Activated T-cell treated with anti-CD3 and anti-CD28 coated beads, Interleukin-2, amount 50 U/mL, for 48 hours (primary cell): ENCODE measurements around the gene NELFCD.
"Not testable (repeated sequence)": the region's sequence is repeated elsewhere in the genome, so short reads cannot be mapped to it uniquely, and the experiment has no call there.

ENCODE experiments used
- DNase-seq, 2 experiments: peaks; one replicate each; pipeline ENCODE4 v3.0.0-alpha.2; 2020

NELFCD gene, protein sequence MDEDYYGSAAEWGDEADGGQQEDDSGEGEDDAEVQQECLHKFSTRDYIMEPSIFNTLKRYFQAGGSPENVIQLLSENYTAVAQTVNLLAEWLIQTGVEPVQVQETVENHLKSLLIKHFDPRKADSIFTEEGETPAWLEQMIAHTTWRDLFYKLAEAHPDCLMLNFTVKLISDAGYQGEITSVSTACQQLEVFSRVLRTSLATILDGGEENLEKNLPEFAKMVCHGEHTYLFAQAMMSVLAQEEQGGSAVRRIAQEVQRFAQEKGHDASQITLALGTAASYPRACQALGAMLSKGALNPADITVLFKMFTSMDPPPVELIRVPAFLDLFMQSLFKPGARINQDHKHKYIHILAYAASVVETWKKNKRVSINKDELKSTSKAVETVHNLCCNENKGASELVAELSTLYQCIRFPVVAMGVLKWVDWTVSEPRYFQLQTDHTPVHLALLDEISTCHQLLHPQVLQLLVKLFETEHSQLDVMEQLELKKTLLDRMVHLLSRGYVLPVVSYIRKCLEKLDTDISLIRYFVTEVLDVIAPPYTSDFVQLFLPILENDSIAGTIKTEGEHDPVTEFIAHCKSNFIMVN

DNA sequence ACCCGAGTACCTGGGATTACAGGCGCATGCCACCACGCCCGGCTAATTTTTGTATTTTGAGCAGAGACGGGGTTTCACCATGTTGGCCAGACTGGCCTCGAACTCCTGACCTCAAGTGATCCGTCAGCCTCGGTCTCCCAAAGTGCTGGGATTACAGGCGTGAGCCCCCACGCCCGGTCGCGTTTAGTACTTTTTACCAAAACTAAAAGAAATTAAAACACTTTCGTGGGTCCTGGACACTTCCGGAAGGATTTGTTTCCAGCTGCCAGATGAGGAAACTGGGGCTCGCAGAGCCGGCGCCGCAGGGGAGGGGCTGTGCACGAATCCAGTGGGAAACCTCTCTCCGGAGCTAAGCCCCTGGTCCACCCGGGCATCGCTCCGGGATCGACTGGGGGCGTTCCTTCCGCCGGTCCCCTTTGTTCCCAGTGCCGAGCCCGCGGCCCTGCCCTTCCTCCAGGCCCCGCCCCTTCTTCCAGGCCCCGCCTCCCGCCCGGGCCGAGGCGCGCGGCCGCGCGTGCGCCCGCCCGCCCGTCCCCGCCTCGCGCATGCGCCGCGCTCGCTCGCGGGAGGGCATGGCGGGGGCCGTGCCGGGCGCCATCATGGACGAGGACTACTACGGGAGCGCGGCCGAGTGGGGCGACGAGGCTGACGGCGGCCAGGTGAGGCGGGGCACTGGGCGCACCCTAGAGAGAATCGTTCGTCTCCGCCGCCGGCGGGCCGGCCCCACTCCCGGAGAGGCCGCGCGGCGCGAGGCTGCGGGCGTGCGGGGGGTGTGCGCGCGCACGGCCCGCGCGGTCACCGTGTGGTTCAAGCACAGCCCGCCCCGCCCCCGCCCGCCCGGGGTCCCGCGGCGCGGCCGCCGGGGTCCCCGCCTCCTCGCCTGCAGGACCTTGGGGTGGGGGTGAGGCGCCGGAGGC is at the start of gene NELFCD:
Gene NELFCD, plus strand, starts transcription at position 546 of the 917 bp plus-strand sequence. Its CDS starts 54 bp downstream, at position 600.
- DNase-seq, result peak; percentile 92 to 94

DNA sequence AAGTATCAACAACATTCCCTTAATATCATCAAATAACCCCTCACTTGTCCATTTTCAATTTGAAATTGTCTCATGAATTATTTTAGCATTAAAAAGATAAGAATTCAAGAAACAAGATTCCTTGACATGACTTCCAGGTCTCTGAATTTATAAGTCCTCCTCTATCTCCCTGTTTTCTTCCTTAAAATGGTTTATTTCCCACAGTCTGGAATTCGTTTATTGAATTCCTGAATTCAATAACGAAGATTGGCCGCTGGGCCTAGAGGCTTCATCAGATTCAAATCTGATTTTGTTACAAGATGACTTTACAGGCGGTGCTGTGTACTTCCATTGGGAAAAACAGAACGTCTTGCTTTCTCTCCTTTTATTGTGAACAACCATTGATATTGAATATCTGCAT is 48.9 kb upstream of the NELFCD start:
- no peak for DNase-seq

DNA sequence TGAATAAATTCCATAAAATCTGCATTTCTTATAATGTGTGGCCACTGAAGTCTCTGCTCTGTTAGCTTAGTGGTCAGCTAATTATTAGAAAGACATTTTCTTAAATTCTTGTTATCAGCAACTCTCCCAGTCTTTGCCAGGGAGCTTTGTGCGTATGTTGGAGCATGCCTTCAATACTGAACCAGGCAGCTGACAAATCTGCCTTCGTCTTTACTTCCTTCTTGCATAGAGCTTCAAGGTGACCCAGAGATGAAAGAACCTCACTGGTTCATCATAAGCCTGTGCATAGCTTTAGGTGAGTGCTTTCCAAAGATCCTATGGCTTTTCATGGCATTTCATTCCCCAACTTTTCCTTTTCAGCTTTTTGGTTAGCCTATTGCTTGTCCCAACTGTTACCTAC is 43.0 kb upstream of the NELFCD start:
- DNase-seq, result no peak

DNA sequence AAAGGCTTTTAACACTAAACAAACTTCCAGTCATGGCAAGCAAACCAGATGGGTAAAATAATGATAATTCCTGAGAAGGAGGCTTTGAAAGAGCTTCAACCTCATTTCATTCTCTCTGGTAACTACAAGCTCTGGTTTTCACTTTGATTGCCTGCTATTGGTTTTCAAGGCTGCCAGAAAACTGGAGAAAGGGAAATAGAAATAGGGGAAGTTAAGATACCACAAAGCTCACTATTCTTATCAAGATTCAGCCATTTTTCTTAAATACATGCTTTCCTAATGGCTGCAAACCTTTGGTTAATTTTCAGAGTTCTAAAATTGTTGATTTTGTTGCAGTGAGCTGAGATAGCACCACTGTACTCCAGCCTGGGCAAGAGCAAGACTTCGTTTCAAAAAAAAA is 42.5 kb upstream of the NELFCD start:
- DNase-seq, result no peak

DNA sequence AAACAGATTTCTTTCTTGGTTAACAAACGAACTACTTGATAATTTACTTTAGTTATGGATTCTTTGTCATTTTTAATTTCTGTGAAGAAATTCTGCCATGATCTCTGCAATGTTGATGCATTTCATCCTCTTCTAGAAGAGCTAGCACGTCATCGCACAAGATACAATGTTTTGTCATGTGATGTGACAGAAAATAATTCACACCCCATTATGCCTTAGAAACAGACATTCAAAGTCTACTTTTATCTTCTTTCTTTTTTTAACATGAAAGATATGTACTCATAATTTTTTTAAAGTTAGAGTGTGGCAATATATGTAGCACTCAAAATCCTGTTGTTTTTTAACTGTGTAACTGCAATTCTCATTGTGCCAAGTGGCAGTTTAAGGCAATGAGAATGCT is 39.6 kb upstream of the NELFCD start:
- no peak for DNase-seq

DNA sequence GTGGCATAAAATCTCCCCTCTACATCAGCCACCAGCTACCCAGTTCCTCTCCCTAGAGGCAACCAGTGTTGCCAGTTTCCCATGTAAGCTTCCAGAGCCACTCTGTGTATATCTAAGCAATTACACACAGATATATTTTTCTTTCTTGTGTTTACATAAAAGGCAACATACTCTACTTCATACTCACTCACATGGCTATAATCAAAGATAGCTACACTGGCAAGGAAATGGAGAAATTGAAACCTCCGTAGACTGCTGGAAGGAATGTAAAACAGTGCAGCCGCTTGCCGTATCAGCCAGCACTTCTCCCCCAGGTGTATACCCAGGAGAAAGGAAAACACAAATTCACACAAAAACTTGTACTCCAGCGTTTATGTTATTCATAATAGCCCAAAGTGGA is 38.5 kb upstream of the NELFCD start:
- DNase-seq, result no peak

DNA sequence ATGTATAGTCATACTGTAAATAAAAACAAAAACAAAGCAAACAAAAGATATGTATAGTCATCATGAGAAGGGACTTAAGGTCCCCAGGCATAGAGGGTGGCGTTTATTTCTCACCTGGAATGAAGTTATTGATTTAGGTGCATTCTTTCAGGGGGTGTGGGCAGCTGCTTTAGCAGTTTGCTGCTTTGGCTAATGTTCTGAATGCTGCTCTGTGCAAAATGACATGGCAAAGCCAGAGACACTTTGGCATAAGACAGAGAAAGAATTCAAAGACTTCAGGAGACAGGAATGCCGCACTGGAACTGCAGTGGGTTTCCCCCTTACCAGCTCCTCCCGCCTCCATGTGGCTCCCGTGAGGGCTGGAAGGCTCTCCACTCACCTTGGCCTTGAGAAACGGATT is 36.4 kb upstream of the NELFCD start:
- no peak for DNase-seq

DNA sequence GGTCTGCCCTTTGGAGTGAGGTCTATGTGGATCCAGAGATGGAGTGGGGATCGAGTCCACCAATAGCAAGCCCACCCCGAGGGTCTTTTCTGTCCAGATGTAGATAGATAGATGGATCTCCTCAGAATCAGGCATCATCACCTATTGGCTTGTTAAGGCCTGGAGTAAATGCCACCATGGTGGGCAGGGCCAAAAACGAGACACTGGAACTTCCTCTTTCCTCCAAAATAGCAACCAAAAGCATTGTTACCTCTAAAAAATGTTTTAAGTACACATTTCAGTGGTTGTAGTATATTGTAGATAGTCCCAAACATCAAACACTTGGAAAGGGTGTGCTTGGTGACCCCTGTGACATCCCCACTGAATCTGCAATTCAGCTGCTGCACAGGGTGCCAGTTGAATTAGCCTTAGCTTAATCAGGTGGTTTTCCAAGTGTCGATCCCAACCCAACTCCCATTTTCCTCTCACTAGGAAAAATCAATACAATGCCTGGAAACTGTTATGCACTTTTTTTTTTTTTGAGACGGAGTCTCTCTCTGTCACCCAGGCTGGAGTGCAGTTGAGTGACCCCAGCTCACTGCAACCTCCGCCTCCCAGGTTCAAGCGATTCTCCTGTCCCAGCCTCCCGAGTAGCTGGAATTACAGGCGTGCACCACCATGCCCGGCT is 35.0 kb upstream of the NELFCD start:
- DNase-seq, result no peak

DNA sequence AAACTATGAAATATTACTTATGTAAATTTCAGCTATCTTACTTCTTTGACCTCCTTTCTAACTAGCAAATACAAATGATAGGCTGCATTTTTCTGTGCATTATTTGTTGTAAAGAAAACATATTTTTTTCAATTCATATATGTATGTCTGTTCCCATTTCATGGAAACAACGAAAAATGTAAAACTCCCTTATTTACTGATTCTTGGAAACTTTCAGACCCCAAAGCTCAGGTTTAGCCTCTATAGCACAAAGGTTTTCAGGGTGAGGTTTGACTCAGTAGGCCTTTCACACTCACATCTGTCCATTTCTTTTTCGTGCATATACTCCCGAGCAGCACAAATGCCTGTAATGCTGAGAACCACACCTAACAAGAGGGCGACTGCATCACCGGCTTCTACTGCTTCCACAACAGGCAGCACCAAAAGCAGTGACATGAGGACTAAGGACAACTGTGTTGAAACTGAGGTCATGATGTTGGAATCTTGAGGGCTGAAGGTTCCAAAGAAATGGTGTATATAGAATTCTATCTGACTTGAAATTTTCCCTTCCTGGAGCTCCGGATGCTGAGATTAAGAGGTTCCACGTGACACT is 33.2 kb upstream of the NELFCD start:
- DNase-seq, result not testable (repeated sequence)

DNA sequence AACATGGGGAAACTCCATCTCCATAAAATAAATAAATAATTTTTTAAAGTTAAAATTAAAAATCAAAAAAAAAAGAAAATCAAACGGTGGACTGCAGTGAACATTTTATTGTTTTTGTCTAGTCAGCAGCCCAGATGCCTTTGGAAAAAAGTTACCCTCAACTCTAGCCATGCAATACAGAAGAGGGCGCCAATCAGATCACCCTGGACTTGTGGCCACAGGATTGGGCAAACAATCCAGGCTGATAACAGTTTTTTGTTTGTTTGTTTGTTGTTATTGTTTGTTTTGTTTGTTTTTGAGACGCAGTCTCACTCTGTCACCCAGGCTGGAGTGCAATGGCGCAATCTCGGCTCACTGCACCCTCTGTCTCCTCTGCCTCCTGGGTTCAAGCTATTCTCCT is 30.5 kb upstream of the NELFCD start:
- no peak for DNase-seq

DNA sequence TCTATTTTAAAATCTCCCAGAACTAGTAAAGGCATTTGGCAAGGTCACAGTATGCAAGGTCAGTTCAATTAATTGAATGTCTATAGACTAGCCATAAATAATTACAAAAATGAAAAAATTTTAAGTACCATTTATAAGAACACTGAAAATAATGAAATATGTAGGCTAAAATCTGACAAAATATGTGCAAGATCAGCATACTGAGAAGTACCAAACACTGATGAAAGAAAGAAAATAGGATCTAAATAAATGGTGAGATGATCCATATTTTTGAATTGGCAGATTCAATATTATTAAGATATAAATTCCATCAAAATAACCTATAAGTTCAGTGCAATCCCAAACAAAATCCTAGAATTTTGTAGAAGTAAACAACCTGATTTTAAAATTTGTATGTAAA is 28.0 kb upstream of the NELFCD start:
- no peak for DNase-seq

DNA sequence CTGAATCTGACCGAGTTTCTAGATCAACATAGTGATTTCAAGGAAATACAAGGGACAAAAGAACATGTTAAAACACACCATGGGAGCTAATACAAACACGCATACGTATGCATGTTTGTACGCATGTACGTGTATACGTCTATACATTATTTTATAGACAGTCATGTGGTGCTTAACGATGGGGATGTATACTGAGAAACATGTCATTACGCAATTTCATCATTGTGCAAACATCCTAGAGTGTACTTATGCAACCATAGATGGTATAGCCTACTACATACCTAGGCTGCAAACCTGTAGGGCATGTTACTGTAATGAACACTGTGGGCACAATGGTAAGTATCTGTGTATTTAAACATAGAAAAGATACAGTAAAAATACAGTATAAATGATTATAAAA is 25.0 kb upstream of the NELFCD start:
- DNase-seq, result no peak

DNA sequence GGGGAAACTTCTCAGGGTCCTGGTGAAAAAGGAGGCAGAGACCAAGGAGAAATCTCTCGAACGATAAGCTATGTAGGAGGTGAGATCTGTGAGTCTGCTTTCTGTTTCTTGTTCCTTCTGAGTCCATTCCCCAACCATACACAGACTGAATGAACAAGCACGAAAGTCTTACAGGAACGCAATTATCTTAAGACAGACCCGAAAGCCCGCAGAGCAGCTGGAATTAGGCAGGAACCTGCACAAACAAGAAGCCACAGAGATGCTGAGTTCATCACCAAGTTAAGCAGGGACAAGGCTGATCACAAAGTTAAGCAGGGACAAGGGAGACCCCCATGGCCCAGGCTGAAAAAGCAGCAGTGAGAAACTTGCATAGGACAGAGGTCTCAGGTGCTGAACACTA is 21.4 kb upstream of the NELFCD start:
- DNase-seq, result no peak

DNA sequence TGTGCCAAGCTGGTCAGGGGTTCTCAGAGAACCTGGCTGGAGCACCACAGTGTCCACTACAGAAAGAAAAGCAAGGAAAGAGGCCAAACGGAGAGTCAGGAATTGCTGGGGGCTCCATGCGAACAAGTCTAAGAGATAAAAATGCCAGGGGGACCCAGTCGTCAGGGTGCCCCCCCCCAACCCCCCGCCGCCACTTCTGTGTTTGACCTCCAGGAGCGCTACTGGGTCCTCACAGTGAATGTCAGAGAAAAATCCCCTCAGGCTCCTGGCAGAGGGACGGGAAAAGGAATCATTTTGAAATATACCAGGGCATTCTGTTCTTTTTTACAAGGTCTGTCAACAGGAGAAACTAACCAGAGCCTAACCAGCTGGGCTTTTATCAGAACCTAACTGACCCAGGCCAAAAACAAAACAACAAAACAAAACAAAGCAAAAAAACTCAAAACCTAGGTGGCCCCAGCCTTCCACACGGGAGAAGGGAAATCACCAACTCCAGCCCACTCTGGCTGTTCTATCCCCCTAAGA is 17.9 kb upstream of the NELFCD start:
- no peak for DNase-seq

DNA sequence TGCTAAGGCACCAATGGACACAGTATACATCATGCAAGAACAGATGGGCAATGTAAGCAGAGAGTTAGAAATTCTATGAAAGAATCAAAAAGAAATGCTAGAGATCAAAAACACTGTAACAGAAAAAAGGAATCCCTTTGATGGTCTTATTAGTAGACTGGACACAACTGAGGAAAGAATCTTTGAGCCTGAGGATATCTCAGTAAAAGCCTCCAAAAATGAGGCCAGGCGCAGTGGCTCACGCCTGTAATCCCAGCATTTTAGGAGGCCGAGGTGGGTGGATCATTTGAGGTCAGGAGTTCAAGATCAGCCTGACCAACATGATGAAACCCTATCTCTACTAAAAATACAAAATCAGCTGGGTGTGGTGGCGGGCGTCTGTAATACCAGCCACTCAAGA is 17.1 kb upstream of the NELFCD start:
- DNase-seq, result not testable (repeated sequence)

DNA sequence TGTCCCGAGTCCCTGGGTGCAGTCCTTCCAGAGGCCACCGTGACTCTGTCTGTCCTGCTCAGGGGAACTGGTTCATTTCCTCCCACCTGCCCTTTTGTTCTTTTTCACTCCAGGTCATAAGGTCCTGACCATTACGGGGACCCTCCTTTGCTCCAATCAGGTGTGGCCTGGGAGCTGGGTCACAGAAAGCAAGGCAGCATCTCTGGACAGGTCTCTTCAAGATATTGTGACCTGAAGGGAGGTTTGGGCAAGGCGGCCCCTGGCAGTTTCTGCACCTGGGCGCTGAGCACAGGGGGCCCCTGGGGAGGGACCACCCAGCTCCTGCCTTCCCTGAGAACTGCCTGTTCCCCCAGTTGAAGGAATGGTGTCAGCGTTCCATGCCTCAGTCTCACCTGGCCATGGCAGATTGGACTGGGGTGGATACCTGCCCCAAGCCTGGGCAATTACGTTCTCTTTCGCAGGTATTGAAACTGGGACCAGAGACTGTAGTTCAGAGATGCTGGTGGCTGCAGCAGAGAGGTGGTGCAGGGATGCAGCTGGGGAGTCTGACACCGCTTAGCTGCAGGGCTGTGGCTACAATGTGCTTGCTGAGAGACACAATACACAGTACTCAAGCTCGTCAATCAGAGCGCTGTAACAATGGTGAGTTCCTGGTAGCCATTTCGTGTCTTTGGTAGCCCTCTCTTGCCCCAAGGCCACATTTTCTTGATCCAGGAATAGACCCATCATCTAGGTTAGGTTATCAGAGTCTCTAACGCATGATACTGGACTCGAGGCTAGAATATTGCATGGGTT is 15.6 kb upstream of the NELFCD start:
- DNase-seq, result no peak

DNA sequence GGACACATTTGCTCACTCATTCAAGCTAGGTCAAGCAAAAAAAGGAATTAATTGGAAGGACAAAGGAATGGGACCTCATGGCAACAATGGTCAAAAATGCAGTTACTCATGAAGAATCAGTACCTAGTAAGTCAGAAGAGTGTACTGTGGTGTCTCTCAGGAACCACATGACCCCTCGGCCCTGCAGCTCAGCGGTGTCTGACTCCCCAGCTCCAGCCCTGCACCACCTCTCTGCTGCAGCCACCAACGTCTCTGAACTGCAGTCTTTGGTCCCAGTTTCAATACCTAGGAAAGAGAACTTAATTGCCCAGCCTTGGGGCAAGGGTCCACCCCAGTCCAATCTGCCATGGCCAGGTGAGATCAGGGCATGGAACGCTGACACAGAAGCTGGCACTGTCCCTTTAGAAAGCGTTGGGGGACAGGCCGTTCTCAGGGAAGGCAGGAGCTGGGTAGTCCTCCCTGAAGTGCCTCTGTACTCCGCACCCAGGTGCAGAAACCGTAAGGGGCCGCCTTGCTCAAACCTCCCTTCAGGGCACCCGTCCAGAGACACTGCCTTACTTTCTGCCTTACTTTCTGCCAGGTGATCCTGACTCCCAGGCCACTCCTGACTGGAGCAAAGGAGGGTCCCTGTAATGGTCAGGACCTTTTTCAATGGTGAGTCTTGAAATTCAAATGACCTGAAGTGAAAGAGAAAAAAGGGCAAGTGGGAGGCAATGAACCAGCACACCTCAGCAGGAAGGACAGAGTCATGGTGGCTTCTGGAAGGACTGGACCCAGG is 13.2 kb upstream of the NELFCD start:
- no peak for DNase-seq

DNA sequence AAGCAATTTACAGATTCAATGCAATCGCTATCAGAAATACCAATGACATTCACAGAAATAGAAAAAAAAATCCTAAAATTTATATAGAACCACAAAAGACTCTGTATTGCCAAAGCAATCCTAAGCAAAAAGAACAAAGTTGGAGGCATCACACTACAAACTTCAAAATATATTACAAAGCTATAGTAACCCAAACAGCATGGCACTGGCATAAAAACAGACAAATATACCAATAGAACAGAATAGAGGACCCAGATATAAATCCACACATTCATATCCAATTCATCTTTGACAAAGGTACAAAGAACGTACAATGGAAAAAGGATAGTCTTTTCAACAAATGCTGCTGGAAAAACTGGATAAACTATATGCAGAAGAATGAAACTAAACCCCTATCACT is 11.6 kb upstream of the NELFCD start:
- DNase-seq, result no peak

DNA sequence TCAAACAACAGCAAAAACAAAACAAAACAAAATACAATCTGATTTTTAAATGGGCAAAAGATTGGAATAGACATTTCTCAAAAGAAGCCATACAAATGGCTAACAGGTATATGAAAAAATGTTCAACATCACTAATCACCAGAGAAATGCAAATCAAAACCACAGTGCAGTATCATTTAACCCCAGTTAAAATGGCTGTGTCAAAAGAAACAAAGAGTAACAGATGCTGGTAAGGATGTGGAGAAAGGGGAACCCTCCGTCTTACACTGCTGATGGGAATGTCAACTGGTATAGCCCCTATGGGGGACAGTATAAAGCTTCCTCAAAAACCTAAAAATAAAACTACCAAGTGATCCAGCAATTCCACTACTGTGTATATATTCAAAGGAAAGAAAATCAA is 10.9 kb upstream of the NELFCD start:
- DNase-seq, result no peak

DNA sequence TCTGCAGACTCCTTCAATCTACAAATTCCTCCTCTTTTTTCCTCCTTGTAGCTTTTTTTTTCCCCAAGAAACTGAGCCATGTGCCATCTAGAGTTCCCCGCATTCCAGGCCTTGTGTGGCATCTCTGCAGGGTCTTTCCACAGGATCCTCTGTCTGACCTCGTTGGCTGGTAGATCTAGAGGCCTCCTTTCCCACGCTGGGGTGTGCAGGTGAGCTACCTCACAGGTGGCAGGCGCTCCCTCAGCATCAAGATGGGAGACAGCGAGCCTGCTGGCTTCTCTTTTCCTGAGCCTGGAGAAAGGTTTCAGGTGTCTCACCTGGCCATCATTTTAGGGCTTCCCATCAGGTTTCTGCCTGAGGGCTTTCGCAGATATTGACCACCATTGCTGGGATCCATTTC is 9.6 kb upstream of the NELFCD start:
- DNase-seq, result no peak

DNA sequence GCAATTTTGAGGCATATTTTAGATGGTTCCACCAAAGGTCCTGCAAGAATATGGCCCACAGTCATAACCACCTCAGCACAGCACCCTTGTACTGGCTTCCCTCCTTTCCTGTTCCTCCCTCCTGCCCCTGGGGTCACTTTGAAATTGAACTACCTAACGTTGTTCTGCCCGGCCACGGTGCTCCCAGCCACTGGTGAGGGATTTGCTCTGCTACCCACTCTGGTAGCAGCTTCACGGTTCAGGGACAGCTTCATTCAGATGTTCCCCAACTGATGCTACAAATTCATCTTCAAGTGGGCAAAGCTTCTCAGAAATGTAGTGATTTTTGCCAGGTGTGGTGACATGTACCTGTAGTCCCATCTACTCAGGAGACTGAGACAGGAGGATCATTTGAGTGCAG is 7.9 kb upstream of the NELFCD start:
- DNase-seq, result no peak
